SK-N-SH (cell line): ENCODE results near the gene PCK1.

Experiments used
- CHD2 ChIP-seq: fragments of 150-350 bp; IDR thresholded peaks from 2 replicates; pipeline ENCODE4 v1.6.1; 2018; ENCODE audit warnings: low read length; ENCODE audit not compliant: partially characterized antibody
- CTCF ChIP-seq: fragments of 200-600 bp; sonication (generic); IDR thresholded peaks from 2 replicates; pipeline ENCODE4 v1.6.1; 2017; ENCODE audit warnings: antibody characterized with exemption, mild to moderate bottlenecking, moderate library complexity
- ELF1 ChIP-seq: IDR thresholded peaks from 2 replicates; pipeline ENCODE4 v1.4.0; 2012
- EP300 ChIP-seq, 2 experiments: IDR thresholded peaks; 2 replicates each; pipeline versions ENCODE4 v1.4.0 to v1.6.1; 2012; ENCODE audit warnings: borderline replicate concordance in 1 of 2, low read depth in 1 of 2, low read length in 1 of 2
- EZH2phosphoT487 ChIP-seq: fragments of 200-600 bp; sonication (generic); IDR thresholded peaks from 2 replicates; pipeline ENCODE4 v1.6.1; 2017; ENCODE audit warnings: low read depth, mixed run types, mild to moderate bottlenecking, antibody characterized with exemption, moderate library complexity, borderline replicate concordance
- FOXM1 ChIP-seq: IDR thresholded peaks from 2 replicates; pipeline ENCODE4 v1.4.0; 2012; ENCODE audit warnings: low read depth, mild to moderate bottlenecking
- NRF1 ChIP-seq: IDR thresholded peaks from 2 replicates; pipeline ENCODE4 v1.6.1; 2012; ENCODE audit warnings: low read depth, mild to moderate bottlenecking, low read length
- POLR2AphosphoS5 ChIP-seq: IDR thresholded peaks from 2 replicates; pipeline ENCODE4 v1.6.1; 2012; ENCODE audit warnings: low read depth, low read length
- RCOR1 ChIP-seq: fragments of 150-350 bp; IDR thresholded peaks from 2 replicates; pipeline ENCODE4 v1.6.1; 2017; ENCODE audit warnings: antibody characterized with exemption, low read length
- SIN3A ChIP-seq: IDR thresholded peaks from 2 replicates; pipeline ENCODE4 v1.6.1; 2012; ENCODE audit warnings: low read depth, mild to moderate bottlenecking, low read length, moderate library complexity, borderline replicate concordance
- SMC3 ChIP-seq: IDR thresholded peaks from 2 replicates; pipeline ENCODE4 v1.6.1; 2012; ENCODE audit warnings: low read depth, low read length, improper control_type of control experiment
- TAF1 ChIP-seq: IDR thresholded peaks from 2 replicates; pipeline ENCODE4 v1.6.1; 2012; ENCODE audit warnings: low read depth, mild to moderate bottlenecking, low read length, moderate library complexity, borderline replicate concordance
- YY1 ChIP-seq: IDR thresholded peaks from 2 replicates; pipeline ENCODE4 v1.4.0; 2012; ENCODE audit warnings: low read depth, mild to moderate bottlenecking
- TF ChIP-seq, protein P1 (sequence below): IDR thresholded peaks from 2 replicates; pipeline ENCODE4 v1.4.0; 2012; ENCODE audit warnings: low read depth

- TF ChIP-seq, protein P1, sequence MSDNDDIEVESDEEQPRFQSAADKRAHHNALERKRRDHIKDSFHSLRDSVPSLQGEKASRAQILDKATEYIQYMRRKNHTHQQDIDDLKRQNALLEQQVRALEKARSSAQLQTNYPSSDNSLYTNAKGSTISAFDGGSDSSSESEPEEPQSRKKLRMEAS = no peak
- TF ChIP-seq FOXM1 (no peak), CTCF (no peak), EP300 (IDR thresholded peaks at IDR 0.05; ENCODE audit: borderline replicate concordance in 1 of 2, low read depth in 1 of 2, low read length in 1 of 2) (no peak), EZH2phosphoT487 (no peak), ELF1 (no peak), RCOR1 (no peak), YY1 (no peak), POLR2AphosphoS5 (no peak), SMC3 (no peak), NRF1 (no peak), SIN3A (no peak), CHD2 (no peak), TAF1 (no peak)
These were observed 17.0 kb downstream of the PCK1 start for GRCh38 chr20:57577679-57578475.
